Endometrium (tissue), 2 donors: ENCODE results near the gene MBLAC1.

ENCODE experiments used
- FAIRE-seq: peaks from 2 replicates; lab custom pipeline; 2012; peaks lifted over from hg19 to GRCh38; lab: Jason Lieb, UNC
- donor health status: control.
- donor health status: control.

MBLAC1 gene

DNA sequence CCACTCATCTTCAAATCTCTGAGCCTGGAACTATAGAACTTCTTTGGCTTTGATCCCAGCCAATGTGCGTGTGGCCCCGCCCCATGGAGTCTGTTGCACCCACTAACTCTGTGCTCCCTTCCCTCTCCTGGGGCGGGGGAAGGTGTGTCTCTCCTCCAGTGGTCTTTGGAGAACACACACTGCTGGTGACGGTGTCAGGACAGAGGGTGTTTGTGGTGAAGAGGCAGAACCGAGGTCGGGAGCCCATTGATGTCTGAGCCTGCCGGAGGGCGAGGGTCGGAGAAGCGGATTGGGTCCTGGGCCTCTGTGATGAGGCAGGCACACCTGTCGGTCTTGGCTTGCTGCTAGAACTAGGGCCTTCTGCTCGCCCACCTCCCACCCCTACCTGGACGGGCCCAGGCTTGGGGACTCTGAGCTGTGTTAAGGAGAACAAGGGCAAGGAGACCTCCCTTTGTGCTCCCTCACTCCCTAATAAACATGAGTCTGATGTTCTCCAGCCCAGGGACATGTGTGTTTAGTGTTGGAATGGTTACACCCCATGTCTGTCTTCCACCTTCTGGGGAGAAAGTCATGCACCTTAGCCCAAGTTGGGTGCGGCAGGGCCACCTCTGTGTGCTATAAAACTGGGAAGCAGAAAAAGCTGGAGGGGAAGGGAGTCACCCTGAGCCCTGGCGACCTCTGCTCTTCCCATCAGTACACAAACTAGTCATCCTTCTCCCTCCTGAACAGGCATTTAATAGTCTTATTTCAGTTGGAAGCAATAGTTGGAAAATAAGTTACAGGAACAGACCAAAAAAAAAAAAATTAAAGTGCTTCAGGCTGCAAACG, 27.2 kb downstream of the MBLAC1 start:
- FAIRE-seq, result no peak

DNA sequence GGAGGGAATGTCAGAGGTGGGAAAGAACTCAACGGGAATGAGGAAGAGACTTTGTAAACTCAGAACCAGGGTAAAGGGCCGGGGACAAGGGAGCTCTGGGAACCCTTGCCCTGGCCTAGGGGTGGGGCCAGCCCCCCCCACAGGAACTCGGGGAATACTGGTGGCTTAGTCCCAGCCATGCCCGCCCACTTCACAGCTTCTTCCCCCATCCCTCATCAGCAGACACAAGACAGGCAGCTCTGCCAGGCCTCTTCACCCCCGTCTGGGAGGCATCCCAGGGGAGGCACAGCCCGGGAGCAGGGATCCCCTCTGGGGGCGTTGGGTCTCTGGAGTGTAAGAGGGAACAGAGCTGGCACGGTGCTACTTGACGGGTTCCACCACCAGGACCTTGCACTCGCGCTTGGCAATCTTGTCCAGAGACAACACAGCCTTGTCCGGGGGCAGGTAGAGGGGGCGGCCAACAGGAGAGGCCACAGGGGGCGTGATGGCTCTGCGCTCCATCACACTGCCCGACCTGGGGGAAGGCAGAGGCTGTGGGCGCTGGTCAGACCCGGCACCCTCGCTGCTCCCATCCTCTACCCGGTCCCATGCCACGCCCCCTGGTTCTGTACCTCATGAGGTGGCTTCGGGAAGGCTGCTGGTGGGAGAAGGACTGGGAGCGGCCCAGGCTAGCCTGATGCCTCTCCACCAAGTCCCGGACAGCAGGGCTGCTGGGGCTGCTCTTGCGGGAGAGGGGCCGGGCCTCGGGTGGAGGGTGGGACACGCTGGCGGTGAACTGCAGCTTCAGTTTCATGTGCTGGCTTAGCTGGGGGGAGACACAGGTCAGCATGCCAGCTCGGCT, 28.1 kb downstream of the MBLAC1 start:
- FAIRE-seq, result no peak

DNA sequence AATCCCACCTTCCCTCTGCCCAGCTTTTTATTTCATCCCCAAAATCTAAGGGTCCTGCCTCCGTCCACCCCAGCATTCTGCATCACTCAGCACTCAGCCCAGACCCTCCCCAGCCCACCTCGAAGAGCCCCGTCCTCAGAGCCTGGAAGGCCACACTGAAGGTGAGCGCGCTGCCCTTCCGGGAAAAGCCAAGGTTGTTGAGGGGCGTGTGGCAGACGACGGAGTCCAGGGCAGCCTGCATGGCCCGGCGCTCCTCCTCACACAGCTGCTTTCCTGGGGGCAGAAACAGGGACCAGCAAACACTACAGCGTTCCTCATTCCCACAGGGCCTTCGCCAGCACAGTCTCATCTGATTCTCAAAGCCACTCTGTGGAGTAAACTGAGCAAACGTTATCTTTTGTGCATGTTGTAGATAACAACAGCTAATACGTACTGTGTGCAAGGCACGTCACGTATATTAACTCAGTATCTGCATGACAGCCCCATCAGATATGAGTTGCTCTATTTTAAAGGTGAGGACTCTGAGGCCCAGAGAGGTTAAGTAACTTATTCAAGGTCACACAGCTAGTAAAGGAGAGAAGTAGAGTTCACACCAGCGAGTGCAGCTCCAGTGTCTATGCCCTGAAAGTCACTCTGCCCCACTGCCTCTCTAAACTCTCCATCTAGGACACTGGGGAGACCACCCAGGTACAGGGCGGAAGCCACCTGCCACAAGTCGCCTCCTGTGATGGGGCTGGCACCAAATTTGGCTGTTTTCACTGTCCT, 29.0 kb downstream of the MBLAC1 start:
- FAIRE-seq, result no peak

DNA sequence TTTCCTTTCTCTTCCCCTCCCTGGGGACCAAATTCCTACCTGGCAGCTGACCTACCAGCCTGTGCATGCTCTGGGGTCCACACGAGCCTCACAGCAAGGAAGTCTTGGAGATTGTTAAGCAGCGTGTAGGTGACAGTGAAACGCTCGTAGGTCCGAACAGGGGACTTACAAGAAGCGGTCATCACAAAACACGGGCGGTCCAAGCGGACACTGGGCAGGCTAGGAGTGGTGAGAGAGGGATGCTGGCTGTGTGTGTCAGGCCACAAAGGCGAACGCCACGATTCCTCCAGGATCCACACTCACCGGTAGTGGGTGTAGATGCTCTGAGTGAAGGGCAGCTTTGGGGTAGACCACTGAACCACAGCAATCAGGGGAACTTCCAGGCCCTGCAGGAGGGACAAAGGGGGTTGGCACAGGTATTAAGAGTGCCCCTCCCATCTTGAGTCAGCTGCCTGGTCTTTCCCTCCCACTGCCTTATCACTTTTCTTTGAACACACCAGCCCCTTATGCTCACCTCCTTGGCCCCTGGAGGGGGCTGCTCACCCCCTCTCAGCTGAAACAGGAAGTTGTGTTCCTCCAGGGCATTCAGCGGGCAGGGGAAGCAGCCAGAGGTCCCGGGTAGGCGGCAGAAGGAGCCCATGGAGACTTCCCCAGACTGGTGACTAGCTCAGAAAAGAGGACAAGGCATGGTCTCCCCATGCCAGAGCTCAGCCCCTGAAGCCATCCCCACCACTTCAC, 29.7 kb downstream of the MBLAC1 start:
- no peak for FAIRE-seq

DNA sequence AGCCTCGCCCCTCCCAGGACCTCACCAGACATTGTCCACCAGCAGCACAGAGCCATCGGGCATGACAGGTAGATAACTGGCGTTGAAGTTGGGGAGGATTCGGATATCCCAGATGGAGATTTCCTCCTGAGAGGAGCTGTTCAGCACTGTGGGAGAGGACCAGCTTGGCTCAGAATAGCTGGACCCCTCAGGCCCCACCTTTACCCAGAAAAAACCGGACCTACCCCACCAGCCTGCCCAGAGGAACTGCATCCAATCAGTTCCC, 30.2 kb downstream of the MBLAC1 start:
- no peak for FAIRE-seq

DNA sequence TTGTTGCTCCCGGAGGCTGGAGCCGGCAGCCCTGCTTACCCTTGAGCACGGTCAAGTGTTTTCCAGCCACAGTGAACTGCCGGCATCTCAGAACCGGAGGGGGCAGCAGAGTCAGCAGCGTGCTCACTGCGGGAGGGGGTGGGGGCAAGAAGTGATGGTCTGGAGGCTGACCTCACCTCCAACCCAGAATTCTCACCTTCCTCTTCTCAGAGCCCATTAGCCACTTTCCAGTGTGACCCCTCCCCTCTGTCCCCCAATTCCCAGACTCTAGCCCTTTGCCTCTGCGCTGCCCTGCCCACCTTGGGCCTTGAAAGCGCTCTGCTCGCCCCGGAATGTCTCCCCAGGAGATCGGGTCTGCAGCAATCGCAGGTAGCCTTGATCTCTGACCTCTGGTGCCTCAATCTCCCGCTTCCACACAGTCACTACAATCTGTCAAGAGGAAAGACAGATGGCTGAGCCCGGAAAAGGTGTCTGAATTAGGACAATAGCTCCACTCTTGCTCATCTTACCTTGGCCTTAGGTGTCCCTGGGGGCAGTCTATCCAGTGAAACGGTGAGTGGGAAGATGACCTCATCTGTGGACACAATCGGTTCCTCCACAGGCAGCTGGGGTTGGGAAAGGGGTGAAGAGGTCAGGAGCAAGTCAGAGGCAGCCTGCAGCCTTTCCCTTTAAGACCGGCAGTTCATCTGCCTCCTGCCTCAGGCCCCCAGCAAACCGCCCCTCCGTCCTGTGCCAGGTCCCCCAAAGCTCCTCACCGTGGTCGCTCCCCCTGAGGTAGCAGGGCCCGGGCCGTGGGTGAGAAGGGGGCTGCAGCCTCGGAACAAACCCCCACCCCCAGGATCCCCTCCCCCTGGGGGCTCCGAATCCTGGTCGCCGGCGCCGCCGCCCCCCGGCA, 30.8 kb downstream of the MBLAC1 start:
- FAIRE-seq, result no peak

- no peak for FAIRE-seq
Measured at GRCh38 chr7:100158229-100159098, 31.7 kb downstream of the MBLAC1 start, which contains the start of gene TRAPPC14. TSS of gene TRAPPC14 (minus strand) at chr7:100158723. CDS start at chr7:100158499, 224 bp downstream.

DNA sequence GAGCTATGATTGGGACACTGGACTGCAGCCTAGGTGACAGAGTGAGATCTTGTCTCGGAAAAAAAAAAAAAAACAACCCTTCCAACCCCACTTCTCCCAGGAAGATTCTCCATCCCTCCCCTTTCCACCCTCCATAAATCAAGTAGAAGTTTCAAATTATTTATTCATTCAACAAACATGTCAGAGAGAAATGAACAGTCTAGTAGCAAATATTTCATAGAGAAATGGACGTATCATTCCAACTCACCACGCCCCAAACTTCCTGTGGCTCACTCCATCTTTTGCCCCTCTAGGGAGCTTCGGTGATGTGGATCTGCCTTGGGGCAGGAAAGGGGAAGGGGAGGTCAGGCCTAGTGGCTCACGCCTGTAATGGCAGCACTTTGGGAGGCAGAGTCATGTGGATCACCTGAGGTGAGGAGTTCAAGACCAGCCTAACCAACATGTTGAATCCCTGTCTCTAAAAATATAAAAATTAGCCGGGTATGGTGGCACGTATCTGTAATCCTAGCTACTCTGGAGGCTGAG, 32.4 kb downstream of the MBLAC1 start:
- no peak for FAIRE-seq

DNA sequence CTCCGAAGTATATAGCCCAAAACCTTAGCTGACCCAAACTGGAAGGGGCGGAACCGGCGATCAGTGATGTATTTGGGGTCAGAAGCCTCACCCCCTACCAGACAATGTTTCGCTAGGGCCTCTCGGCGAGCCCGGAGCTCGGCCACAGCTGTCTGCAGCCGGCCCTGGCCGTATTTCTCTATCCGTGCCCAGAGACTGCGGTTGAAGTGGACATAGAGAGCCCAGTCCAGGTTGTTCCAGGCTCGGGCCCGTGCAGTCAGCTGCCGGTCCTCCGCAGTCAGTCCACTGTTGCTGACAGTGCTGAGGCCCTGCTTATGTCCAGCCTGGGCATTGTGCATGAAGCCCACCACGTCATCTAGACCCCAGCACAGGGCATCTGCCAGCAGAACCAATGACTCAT, 33.3 kb downstream of the MBLAC1 start:
- FAIRE-seq, result no peak

DNA sequence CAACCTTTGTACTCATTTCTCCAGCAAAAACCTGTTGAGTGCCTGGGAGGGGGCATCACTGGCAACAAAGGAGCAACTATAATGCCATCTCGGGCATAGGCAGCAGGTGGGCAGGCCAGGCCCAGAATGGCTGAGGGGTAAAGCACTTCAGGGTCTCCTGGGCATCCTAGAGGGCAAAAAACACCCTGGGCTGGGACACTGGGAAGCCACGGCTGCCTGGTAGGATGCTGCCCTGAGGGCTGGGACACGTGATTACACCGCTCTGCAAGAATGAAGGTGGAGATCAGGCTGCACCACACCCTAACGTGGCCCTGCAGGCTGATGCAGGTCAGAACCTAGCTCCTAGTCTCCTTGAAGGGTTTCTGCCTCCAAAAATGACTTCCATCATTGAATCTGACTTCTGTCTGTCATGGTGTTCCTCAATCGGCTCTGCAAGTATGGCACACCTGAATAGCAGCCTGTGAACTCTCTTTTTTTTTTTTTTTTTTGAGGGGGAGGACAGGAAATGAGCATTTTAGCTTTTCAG, 36.3 kb downstream of the MBLAC1 start:
- no peak for FAIRE-seq

- FAIRE-seq, result no peak
Measured at GRCh38 chr7:100163871-100164270, 37.1 kb downstream of the MBLAC1 start.

DNA sequence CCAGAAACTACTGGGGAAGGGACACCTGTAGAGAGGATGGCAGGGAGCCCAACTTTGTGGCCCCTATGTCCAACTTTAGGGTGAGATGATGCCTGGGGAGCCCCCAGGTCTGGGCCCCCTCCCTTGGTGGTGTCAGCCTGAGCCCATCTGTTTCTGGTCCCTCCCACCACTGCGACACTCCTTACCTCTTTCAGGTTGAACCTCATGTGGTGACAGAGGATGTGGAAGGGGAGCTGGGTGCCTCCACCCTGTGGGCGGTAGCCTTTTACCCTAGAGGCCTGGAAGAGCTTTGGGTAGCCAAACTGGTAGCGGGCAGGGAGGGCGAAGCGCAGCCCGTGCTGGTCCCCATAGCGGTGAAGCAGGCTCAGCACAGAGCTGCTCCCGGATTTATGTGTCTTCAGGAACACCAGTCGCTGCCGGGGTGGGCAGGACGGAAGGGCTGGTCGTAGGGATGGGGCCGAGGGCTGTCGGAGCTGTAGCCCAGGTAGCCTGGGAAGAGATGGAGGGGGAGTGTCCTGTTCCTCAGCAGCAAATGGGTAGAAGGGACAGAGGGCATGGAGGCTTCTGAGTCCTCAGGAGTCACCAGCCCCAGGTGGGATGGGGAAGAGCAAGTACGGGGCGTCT, 39.7 kb downstream of the MBLAC1 start:
- no peak for FAIRE-seq

- FAIRE-seq, result no peak
Measured at GRCh38 chr7:100166970-100167911, 40.5 kb downstream of the MBLAC1 start.

DNA sequence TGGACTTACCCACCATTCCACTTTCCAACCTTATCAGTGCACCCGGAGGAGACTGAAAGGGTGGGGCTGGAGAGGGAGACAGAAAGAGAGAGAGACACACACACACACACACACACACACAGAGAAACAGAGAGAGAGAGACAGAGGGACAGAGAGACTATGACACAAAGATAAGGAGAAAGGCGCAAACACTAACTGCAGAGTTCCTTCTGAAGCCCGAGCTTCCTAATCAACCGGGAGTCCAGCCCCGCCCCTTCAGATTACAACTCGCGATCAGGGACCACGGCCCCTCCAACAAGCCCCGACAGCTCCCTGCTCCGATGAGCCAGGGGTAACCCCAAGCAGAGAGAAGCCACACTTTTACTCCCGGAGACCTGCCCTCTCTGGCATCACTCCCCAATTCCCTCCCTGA, 41.2 kb downstream of the MBLAC1 start:
- no peak for FAIRE-seq

- no peak for FAIRE-seq
Measured at GRCh38 chr7:100169147-100169850, 42.5 kb downstream of the MBLAC1 start.

GRCh38 chr7:100170101-100170897, 43.5 kb downstream of the MBLAC1 start:
- FAIRE-seq, result no peak
